Mesothelial cell of epicardium (in vitro differentiated cells): Measurements from ENCODE around the gene KRT84. TPM values are rescaled to one million over a fixed set of nuclear protein-coding genes. Genes with fewer than 3 reads are reported as not detected.

ENCODE experiments used
- DNase-seq, 2 experiments: peaks; one replicate each; pipeline ENCODE4 v3.0.0; 2021; ENCODE audit warnings: low spot score in 2 of 2; ENCODE audit not compliant: unreplicated experiment in 2 of 2
- H3K27ac Mint-ChIP-seq: 2 replicates; pipeline ENCODE4 v1.8.0; 2021; ENCODE audit warnings: mixed read lengths
- H3K27me3 Mint-ChIP-seq: 2 replicates; pipeline ENCODE4 v1.8.0; 2021; ENCODE audit warnings: low read depth, mixed read lengths
- H3K36me3 Mint-ChIP-seq: 2 replicates; pipeline ENCODE4 v1.8.0; 2021; ENCODE audit warnings: mixed read lengths
- H3K4me1 Mint-ChIP-seq: 2 replicates; pipeline ENCODE4 v1.8.0; 2021; ENCODE audit warnings: mixed read lengths
- H3K4me3 Mint-ChIP-seq: 2 replicates; pipeline ENCODE4 v1.8.0; 2021; ENCODE audit warnings: mild to moderate bottlenecking, moderate library complexity, mixed read lengths
- H3K9me3 Mint-ChIP-seq: 2 replicates; pipeline ENCODE4 v1.8.0; 2021; ENCODE audit warnings: mixed read lengths
- CTCF ChIP-seq: fragments of 200-600 bp; sonication (generic); IDR thresholded peaks from one replicate; pipeline ENCODE4 v1.5.0; 2021; ENCODE audit warnings: antibody characterized with exemption; ENCODE audit not compliant: unreplicated experiment
- total RNA-seq: library from RNA; stranded (reverse); gene quantifications from 3 replicates; pipeline ENCODE4 v1.2.1, GENCODE V29; 2021

KRT84 gene
- total RNA-seq, 1 donor from 2014 or later = not detected

DNA sequence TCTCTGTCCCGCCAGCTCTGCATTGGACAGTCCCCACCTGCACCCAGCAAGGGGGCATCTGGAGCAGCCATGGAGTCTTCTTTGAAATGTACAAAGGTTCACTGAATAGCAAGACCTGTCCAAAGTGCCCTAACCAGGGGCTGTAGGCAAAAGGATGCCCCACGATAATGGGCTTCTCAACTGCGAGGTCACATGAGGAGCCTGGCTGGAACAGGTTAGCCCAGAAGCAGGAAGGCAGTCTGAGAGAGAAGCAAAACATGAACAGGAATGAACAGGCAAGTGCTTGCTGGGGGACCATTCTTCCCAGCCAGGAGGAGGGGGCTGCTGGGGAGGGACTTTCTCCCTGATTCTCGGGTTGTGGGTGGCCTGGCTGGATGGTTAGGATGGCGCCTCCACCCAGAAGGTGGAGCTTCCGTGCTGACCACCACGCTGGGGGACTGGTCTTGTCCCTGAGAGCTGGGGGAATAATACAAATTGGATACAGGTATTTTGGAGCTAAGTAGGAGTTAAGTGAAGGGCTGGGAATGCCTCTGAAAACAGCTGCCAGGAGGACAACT lies 25.3 kb downstream of the KRT84 start:
- peaks cover 8% of the 10 kb centered on the region for H3K4me1 Mint-ChIP-seq
- TF ChIP-seq CTCF = no peak
- no peak overlapping the region for H3K4me3 Mint-ChIP-seq
- H3K36me3 Mint-ChIP-seq = no peaks in the 10 kb centered on the region
- peaks cover 23% of the 10 kb centered on the region for H3K27me3 Mint-ChIP-seq
- no peaks in the 10 kb centered on the region for H3K9me3 Mint-ChIP-seq
- DNase-seq = peak in 1 of 2 experiments; percentile 3
- no peak overlapping the region for H3K27ac Mint-ChIP-seq

GRCh38 chr12:52359621-52360061 lies 25.8 kb downstream of the KRT84 start:
- peaks cover 8% of the 10 kb centered on the region for H3K4me1 Mint-ChIP-seq
- H3K4me3 Mint-ChIP-seq = no peak overlapping the region
- peaks cover 20% of the 10 kb centered on the region for H3K27me3 Mint-ChIP-seq
- H3K36me3 Mint-ChIP-seq = no peaks in the 10 kb centered on the region
- H3K9me3 Mint-ChIP-seq = no peaks in the 10 kb centered on the region
- no peak for TF ChIP-seq CTCF
- peak in 1 of 2 experiments; percentile 1 for DNase-seq
- no peak overlapping the region for H3K27ac Mint-ChIP-seq

GRCh38 chr12:52358575-52359350 lies 26.7 kb downstream of the KRT84 start:
- Mint-ChIP-seq H3K4me3 (no peak overlapping the region), H3K27ac (no peak overlapping the region), H3K4me1 (peaks cover 12% of the 10 kb centered on the region), H3K9me3 (no peaks in the 10 kb centered on the region), H3K36me3 (no peaks in the 10 kb centered on the region), H3K27me3 (peaks cover 17% of the 10 kb centered on the region)
- TF ChIP-seq CTCF = no peak
- peak in 1 of 2 experiments; percentile 0 for DNase-seq

- Mint-ChIP-seq H3K27me3 (peaks cover 23% of the 10 kb centered on the region), H3K4me1 (peaks cover 15% of the 10 kb centered on the region), H3K36me3 (no peaks in the 10 kb centered on the region), H3K9me3 (no peaks in the 10 kb centered on the region), H3K4me3 (no peak overlapping the region), H3K27ac (no peak overlapping the region)
- no peak for TF ChIP-seq CTCF
- DNase-seq = no peak
Observed at GRCh38 chr12:52356762-52357580, 28.5 kb downstream of the KRT84 start.

GRCh38 chr12:52356031-52356761 lies 29.3 kb downstream of the KRT84 start:
- Mint-ChIP-seq H3K27me3 (peaks cover 26% of the 10 kb centered on the region), H3K27ac (no peak overlapping the region), H3K36me3 (no peaks in the 10 kb centered on the region), H3K9me3 (no peaks in the 10 kb centered on the region), H3K4me1 (peaks cover 18% of the 10 kb centered on the region), H3K4me3 (no peak overlapping the region)
- TF ChIP-seq CTCF = no peak
- DNase-seq = peak in 1 of 2 experiments; percentile 19
